OCI-LY1 (cell line): ENCODE results near the gene ABLIM2.

Source experiments
- H2AFZ ChIP-seq: fragments of 200-600 bp; sonication (generic), shearing (Covaris generic); 2 replicates; pipeline ENCODE4 v1.6.0; 2014; ENCODE audit warnings: antibody characterized with exemption, mild to moderate bottlenecking, low read length
- H3F3A ChIP-seq: fragments of 200-600 bp; sonication (generic), shearing (Covaris generic); 2 replicates; pipeline ENCODE4 v1.6.0; 2014; ENCODE audit warnings: mild to moderate bottlenecking, antibody characterized with exemption, low read length, moderate library complexity; ENCODE audit not compliant: insufficient read depth
- H3K27ac ChIP-seq: fragments of 200-600 bp; sonication (generic); 2 replicates; pipeline ENCODE4 v1.5.1; 2014; ENCODE audit warnings: low read length, mixed run types, mild to moderate bottlenecking, low read depth; ENCODE audit not compliant: poor library complexity, severe bottlenecking
- H3K27me3 ChIP-seq: fragments of 200-600 bp; sonication (generic); 2 replicates; pipeline ENCODE4 v1.6.0; 2014; ENCODE audit warnings: antibody characterized with exemption, mild to moderate bottlenecking, low read length, moderate library complexity; ENCODE audit not compliant: insufficient read depth
- H3K36me3 ChIP-seq: fragments of 200-600 bp; sonication (generic); 2 replicates; pipeline ENCODE4 v1.6.1; 2014; ENCODE audit warnings: mild to moderate bottlenecking, antibody characterized with exemption, low read length, moderate library complexity, mixed read lengths; ENCODE audit not compliant: insufficient read depth
- H3K4me1 ChIP-seq: fragments of 200-600 bp; sonication (generic); 2 replicates; pipeline ENCODE4 v1.5.1; 2014; ENCODE audit warnings: mild to moderate bottlenecking, low read length, moderate library complexity; ENCODE audit not compliant: insufficient read depth, severe bottlenecking
- H3K4me2 ChIP-seq: fragments of 200-600 bp; sonication (generic), shearing (Covaris generic); 2 replicates; pipeline ENCODE4 v1.6.1; 2014; ENCODE audit warnings: low read length
- H3K4me3 ChIP-seq: fragments of 200-600 bp; sonication (generic); 2 replicates; pipeline ENCODE4 v1.5.1; 2014; ENCODE audit warnings: low read length, low read depth, mild to moderate bottlenecking, mixed read lengths; ENCODE audit not compliant: poor library complexity, severe bottlenecking
- H3K79me2 ChIP-seq: fragments of 200-600 bp; shearing (Covaris generic); 2 replicates; pipeline ENCODE4 v1.6.1; 2016; ENCODE audit warnings: mixed run types, low read length, mixed read lengths; ENCODE audit not compliant: insufficient read depth
- H3K9ac ChIP-seq: fragments of 200-600 bp; sonication (generic), shearing (Covaris generic); 2 replicates; pipeline ENCODE4 v1.6.1; 2014; ENCODE audit warnings: mild to moderate bottlenecking, low read length, mixed read lengths
- H3K9me2 ChIP-seq: fragments of 200-600 bp; sonication (generic), shearing (Covaris generic); 2 replicates; pipeline ENCODE4 v1.6.1; 2014; ENCODE audit warnings: low read depth, mild to moderate bottlenecking, low read length, mixed read lengths
- H3K9me3 ChIP-seq: fragments of 200-600 bp; shearing (Covaris generic); 2 replicates; pipeline ENCODE4 v1.6.1; 2014; ENCODE audit warnings: low read length, mixed read lengths
- H4K20me1 ChIP-seq: fragments of 200-600 bp; sonication (generic), shearing (Covaris generic); 2 replicates; pipeline ENCODE4 v1.6.0; 2016; ENCODE audit warnings: mild to moderate bottlenecking, low read length; ENCODE audit not compliant: insufficient read depth
- EZH2 ChIP-seq: fragments of 200-600 bp; sonication (generic), shearing (Covaris generic); IDR thresholded peaks from 2 replicates; pipeline ENCODE4 v1.8.0; 2017; ENCODE audit warnings: borderline replicate concordance, mixed run types, mild to moderate bottlenecking, antibody characterized with exemption, low read length, moderate library complexity, mixed read lengths
- TF ChIP-seq, protein P1 (sequence below): fragments of 200-600 bp; sonication (generic), shearing (Covaris generic); IDR thresholded peaks from 2 replicates; pipeline ENCODE4 v1.5.1; 2017; ENCODE audit warnings: mild to moderate bottlenecking, antibody characterized with exemption, low read length, moderate library complexity, mixed read lengths

ABLIM2 gene

DNA sequence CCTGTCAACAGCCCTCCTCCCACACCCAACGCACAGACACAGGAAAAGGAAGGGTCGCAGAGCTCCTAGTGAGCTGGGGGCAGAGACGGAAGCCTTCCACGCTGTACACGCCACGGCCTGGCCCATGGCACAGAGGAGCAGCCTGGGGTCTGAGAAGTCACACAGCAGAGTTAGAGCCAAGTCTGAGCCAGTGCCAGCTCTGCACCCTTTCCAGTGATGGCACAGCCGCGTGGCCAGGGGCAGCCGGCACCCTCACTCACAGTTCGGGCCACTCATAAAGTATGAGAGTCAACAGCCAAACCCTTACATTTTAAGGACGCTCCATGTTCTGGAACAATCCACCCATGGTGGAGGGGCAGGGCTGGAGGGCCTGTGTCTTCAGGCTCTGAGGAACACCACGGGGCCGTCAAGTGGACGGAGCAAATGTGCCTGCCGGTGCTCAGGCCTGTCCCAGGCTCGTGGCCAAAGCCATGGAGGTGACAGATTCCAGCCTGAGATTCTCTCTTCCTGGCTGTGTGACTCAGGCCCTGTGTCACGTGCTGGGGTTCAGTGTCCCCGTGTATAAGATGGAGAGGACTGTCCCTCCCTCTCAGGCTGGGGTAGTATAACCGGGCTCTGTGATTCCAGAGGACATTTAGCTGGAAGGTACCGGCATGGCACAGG lies 91.2 kb downstream of the ABLIM2 start:
- H3K36me3 ChIP-seq = no peaks in the 10 kb centered on the region; the same call in 1 of the 2 replicates
- no peaks in the 10 kb centered on the region for H3K9me3 ChIP-seq
- no peak overlapping the region for H3K27ac ChIP-seq
- H3K79me2 ChIP-seq = no peaks in the 10 kb centered on the region
- H3K27me3 ChIP-seq = no peaks in the 10 kb centered on the region; the same call in 1 of the 2 replicates
- TF ChIP-seq EZH2 = no peak
- TF ChIP-seq, protein P1, sequence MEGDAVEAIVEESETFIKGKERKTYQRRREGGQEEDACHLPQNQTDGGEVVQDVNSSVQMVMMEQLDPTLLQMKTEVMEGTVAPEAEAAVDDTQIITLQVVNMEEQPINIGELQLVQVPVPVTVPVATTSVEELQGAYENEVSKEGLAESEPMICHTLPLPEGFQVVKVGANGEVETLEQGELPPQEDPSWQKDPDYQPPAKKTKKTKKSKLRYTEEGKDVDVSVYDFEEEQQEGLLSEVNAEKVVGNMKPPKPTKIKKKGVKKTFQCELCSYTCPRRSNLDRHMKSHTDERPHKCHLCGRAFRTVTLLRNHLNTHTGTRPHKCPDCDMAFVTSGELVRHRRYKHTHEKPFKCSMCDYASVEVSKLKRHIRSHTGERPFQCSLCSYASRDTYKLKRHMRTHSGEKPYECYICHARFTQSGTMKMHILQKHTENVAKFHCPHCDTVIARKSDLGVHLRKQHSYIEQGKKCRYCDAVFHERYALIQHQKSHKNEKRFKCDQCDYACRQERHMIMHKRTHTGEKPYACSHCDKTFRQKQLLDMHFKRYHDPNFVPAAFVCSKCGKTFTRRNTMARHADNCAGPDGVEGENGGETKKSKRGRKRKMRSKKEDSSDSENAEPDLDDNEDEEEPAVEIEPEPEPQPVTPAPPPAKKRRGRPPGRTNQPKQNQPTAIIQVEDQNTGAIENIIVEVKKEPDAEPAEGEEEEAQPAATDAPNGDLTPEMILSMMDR = no peak
- H4K20me1 ChIP-seq = no peaks in the 10 kb centered on the region
- no peak overlapping the region for H3K4me3 ChIP-seq
- no peaks in the 10 kb centered on the region for H3K9me2 ChIP-seq
- no peak overlapping the region for H2AFZ ChIP-seq
- H3F3A ChIP-seq = no peaks in the 10 kb centered on the region
- no peak overlapping the region for H3K4me2 ChIP-seq
- no peaks in the 10 kb centered on the region for H3K4me1 ChIP-seq
- no peak overlapping the region for H3K9ac ChIP-seq

DNA sequence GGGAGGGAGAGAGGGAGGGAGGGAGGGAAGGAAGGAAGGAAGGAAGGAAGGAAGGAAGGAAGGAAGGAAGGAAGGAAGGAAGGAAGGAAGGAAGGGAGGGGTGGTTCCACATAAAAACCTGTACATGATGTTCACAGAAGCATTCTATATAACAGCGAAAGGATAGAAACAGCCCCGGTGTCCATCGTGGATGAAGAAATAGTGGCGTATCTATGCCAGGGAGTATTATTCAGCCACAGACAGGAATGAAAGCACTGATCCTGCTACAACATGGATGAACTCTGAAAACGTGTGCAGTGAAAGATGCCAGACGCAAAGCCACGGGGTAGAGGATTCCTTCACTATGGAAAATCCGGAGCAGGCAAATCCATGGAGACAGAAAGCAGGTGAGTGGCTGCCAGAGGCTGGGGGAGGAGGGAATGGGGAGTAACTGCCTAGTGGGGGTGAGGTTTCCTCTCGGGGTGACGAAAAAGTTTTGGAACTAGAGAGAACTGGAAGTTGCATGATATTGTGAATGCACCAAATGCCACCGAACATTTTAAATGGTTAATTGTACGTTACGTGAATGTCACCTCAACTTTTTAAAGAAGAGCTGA lies 92.2 kb downstream of the ABLIM2 start:
- TF ChIP-seq EZH2 = no peak
- TF ChIP-seq, protein P1 = no peak
- no peaks in the 10 kb centered on the region for H3F3A ChIP-seq
- no peak overlapping the region for H2AFZ ChIP-seq
- no peaks in the 10 kb centered on the region for H3K9me2 ChIP-seq
- no peak overlapping the region for H3K4me2 ChIP-seq
- H3K79me2 ChIP-seq = no peaks in the 10 kb centered on the region
- no peak overlapping the region for H3K4me3 ChIP-seq
- no peak overlapping the region for H3K27ac ChIP-seq
- no peaks in the 10 kb centered on the region for H3K9me3 ChIP-seq
- H4K20me1 ChIP-seq = no peaks in the 10 kb centered on the region
- H3K36me3 ChIP-seq = no peaks in the 10 kb centered on the region; the same call in 1 of the 2 replicates
- no peaks in the 10 kb centered on the region for H3K4me1 ChIP-seq
- no peak overlapping the region for H3K9ac ChIP-seq
- no peaks in the 10 kb centered on the region; the same call in 1 of the 2 replicates for H3K27me3 ChIP-seq

DNA sequence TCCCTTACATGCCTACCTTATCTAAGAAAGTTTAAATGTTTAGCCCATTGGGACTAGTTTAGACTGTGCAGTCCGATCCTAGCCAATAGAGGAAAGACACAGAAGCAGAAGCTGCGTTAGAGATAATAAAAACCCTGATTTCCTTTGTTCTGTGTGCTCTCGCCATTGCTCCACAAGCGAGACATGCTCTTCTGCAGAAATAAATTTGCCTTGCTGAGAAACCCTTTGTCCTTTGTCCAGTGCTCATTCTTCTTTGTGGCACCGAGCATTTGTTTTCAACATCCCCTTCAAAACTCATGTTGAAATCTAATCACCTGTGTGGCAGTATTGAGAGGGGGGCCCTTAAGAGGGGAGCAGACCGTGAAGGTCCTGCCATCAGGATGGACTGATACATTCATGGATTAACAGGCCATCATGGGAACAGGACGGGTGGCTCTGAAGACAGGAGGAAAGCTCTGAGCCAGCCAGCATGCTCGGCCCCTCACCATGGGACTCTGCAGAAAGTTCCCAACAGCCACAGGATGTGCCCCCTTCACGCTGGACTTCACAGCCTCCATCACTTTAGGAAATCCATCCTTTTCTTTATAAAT lies 94.5 kb downstream of the ABLIM2 start:
- Histone ChIP-seq H3K9ac (no peak overlapping the region), H3K27me3 (no peaks in the 10 kb centered on the region; the same call in 1 of the 2 replicates), H3K4me3 (no peak overlapping the region), H3K9me3 (no peaks in the 10 kb centered on the region), H3F3A (no peaks in the 10 kb centered on the region), H3K79me2 (no peaks in the 10 kb centered on the region), H2AFZ (no peak overlapping the region), H4K20me1 (no peaks in the 10 kb centered on the region), H3K36me3 (no peaks in the 10 kb centered on the region; the same call in 1 of the 2 replicates), H3K4me2 (no peak overlapping the region), H3K4me1 (no peaks in the 10 kb centered on the region), H3K9me2 (no peaks in the 10 kb centered on the region), H3K27ac (no peak overlapping the region)
- TF ChIP-seq, protein P1 = no peak
- no peak for TF ChIP-seq EZH2
